Stomach (tissue), 4 donors: ENCODE data around the gene CERS6.

Source experiments
- POLR2A ChIP-seq, 4 donors: fragments of 450-650 bp; IDR thresholded peaks; one replicate each; pipeline ENCODE4 v1.6.1; 2016; ENCODE audit warnings: antibody characterized with exemption in 4 of 4, control low read depth in 2 of 4, mild to moderate bottlenecking in 1 of 4, moderate library complexity in 1 of 4
- POLR2AphosphoS5 ChIP-seq, 3 donors: sonication (generic); formaldehyde crosslinking; IDR thresholded peaks; one replicate each; pipeline ENCODE4 v1.6.1; 2016; ENCODE audit warnings: antibody characterized with exemption in 3 of 3
- TF ChIP-seq, protein P1 (sequence below), 7 experiments: fragments of 450-650 bp in 4 of 7; fragments of 200-600 bp in 3 of 7; sonication (generic) in 3 of 7; IDR thresholded peaks; one replicate each; pipeline ENCODE4 v1.5.1; 2016 to 2019; ENCODE audit warnings: antibody characterized with exemption in 7 of 7, control low read depth in 2 of 7, mild to moderate bottlenecking in 1 of 7

DNA sequence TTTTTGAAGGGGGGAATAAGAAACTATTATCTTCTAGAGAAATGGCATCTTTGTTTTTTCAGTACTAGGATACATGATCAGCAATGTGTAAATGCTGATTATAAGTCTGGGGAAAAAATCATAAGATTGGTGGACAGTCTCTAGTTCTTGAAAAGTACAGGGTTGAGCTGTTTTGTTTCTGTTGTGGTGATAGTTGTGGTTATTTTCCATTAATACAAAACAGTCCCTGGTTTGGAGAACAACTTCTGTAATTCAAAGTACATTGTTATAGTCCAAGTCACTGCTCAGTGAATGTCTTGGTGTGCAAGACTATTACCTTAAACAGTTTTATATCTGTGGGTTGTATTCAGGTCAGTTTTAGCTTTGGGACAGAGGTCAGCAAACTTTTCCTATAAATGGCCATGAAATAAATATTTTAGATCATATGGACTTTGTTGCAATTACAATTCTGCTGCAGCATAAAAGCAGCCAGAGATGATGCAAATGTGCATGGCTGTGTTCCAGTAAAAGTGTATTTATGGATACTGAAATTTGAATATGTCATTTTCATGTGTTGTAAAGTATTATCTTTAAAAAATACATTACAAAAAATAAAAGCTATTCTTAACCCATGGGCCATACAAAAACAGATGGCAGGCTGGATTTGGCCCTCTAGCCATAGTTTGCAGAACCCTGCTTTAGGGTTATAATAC is 111.0 kb downstream of the CERS6 start:
- TF ChIP-seq, protein P1, sequence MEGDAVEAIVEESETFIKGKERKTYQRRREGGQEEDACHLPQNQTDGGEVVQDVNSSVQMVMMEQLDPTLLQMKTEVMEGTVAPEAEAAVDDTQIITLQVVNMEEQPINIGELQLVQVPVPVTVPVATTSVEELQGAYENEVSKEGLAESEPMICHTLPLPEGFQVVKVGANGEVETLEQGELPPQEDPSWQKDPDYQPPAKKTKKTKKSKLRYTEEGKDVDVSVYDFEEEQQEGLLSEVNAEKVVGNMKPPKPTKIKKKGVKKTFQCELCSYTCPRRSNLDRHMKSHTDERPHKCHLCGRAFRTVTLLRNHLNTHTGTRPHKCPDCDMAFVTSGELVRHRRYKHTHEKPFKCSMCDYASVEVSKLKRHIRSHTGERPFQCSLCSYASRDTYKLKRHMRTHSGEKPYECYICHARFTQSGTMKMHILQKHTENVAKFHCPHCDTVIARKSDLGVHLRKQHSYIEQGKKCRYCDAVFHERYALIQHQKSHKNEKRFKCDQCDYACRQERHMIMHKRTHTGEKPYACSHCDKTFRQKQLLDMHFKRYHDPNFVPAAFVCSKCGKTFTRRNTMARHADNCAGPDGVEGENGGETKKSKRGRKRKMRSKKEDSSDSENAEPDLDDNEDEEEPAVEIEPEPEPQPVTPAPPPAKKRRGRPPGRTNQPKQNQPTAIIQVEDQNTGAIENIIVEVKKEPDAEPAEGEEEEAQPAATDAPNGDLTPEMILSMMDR (IDR thresholded peaks at IDR 0.05): no peak
- TF ChIP-seq POLR2A (IDR thresholded peaks at IDR 0.05) (no peak), POLR2AphosphoS5 (IDR thresholded peaks at IDR 0.05) (no peak)
